GM19099 (cell line): Measurements from ENCODE around the gene HOXD1.

Experiments
- POLR2A ChIP-seq: IDR thresholded peaks from 3 replicates; pipeline ENCODE4 v1.6.1; 2011; ENCODE audit warnings: low read depth; ENCODE audit not compliant: insufficient read length; ENCODE audit errors: extremely low read depth

The HOXD1 gene

GRCh38 chr2:176213406-176213805 is 24.9 kb downstream of the HOXD1 start:
- no peak for TF ChIP-seq POLR2A

GRCh38 chr2:176227874-176228273 is 39.4 kb downstream of the HOXD1 start:
- no peak for TF ChIP-seq POLR2A

- no peak for TF ChIP-seq POLR2A
Observed at GRCh38 chr2:176234156-176234555, 45.7 kb downstream of the HOXD1 start.

GRCh38 chr2:176234940-176235339 is 46.5 kb downstream of the HOXD1 start:
- TF ChIP-seq POLR2A: no peak

- TF ChIP-seq POLR2A: no peak
Observed at GRCh38 chr2:176237456-176237855, 49.0 kb downstream of the HOXD1 start.

GRCh38 chr2:176239031-176239430 is 50.6 kb downstream of the HOXD1 start:
- no peak for TF ChIP-seq POLR2A

- TF ChIP-seq POLR2A: no peak
Observed at GRCh38 chr2:176240301-176240700, 51.8 kb downstream of the HOXD1 start.
